Hepatocyte (in vitro differentiated cells): ENCODE data around the gene GTF3C1. TPM values are rescaled to one million over a fixed set of nuclear protein-coding genes. Genes with fewer than 3 reads are reported as not detected.

Experiments used
- DNase-seq: peaks from one replicate; pipeline ENCODE4 v3.0.0-alpha.2; 2016; ENCODE audit warnings: low spot score
- H2AFZ ChIP-seq: fragments of 200-600 bp; sonication (generic); 2 replicates; pipeline ENCODE4 v1.6.0; 2016; ENCODE audit warnings: antibody characterized with exemption, mild to moderate bottlenecking
- H3K27ac ChIP-seq: fragments of 200-600 bp; sonication (generic); 2 replicates; pipeline ENCODE4 v1.5.1; 2016; ENCODE audit warnings: mild to moderate bottlenecking
- H3K27me3 ChIP-seq: fragments of 200-600 bp; sonication (generic); 2 replicates; pipeline ENCODE4 v1.6.1; 2016
- H3K36me3 ChIP-seq: fragments of 200-600 bp; sonication (generic); replicated peaks from 2 replicates; pipeline ENCODE4 v1.5.1; 2016; ENCODE audit warnings: low read depth; ENCODE audit not compliant: insufficient read depth
- H3K4me1 ChIP-seq: fragments of 200-600 bp; sonication (generic); 2 replicates; pipeline ENCODE4 v1.5.1; 2016; ENCODE audit warnings: mild to moderate bottlenecking, moderate library complexity; ENCODE audit not compliant: insufficient read depth
- H3K4me2 ChIP-seq: fragments of 200-600 bp; sonication (generic); 2 replicates; pipeline ENCODE4 v1.6.0; 2016
- H3K4me3 ChIP-seq: fragments of 200-600 bp; sonication (generic); 2 replicates; pipeline ENCODE4 v1.5.1; 2016; ENCODE audit warnings: mild to moderate bottlenecking
- H3K79me2 ChIP-seq: fragments of 200-600 bp; sonication (generic); 2 replicates; pipeline ENCODE4 v1.6.0; 2017; ENCODE audit warnings: mild to moderate bottlenecking
- H3K9me2 ChIP-seq: fragments of 200-600 bp; sonication (generic); replicated peaks from 2 replicates; pipeline ENCODE4 v1.6.0; 2017; ENCODE audit warnings: mild to moderate bottlenecking; ENCODE audit not compliant: insufficient read depth
- H3K9me3 ChIP-seq: fragments of 200-600 bp; sonication (generic); 2 replicates; pipeline ENCODE4 v1.5.1; 2016; ENCODE audit warnings: low read depth, mild to moderate bottlenecking
- H4K20me1 ChIP-seq: fragments of 200-600 bp; sonication (generic); 2 replicates; pipeline ENCODE4 v1.6.0; 2016; ENCODE audit warnings: mild to moderate bottlenecking; ENCODE audit not compliant: insufficient read depth, poor library complexity, severe bottlenecking
- EZH2 ChIP-seq: fragments of 200-600 bp; sonication (generic); IDR thresholded peaks from 2 replicates; pipeline ENCODE4 v1.6.1; 2016; ENCODE audit warnings: antibody characterized with exemption, mild to moderate bottlenecking, borderline replicate concordance
- EZH2phosphoT487 ChIP-seq: fragments of 200-600 bp; sonication (generic); IDR thresholded peaks from one replicate; pipeline ENCODE4 v1.6.1; 2018; ENCODE audit warnings: antibody characterized with exemption, mild to moderate bottlenecking, low read depth, moderate library complexity; ENCODE audit not compliant: unreplicated experiment, severe bottlenecking
- WGBS: methylation state at CpG from one replicate; pipeline ENCODE4 v1.1.6; 2016; ENCODE audit warnings: low lambda C conversion rate; ENCODE audit errors: missing lambda C conversion rate; 5-methylcytosine and 5-hydroxymethylcytosine counted together
- polyA plus RNA-seq: library from polyadenylated mRNA; unstranded; fragments of >200 nt; fragmentation: Nextera tagmentation; extraction: Ambion mirVana; gene quantifications from 2 replicates; pipeline ENCODE4 v1.2.1, GENCODE V29; 2016
- total RNA-seq: library from RNA; depleted of rRNA; stranded (reverse); fragments of >200 nt; gene quantifications from 2 replicates; pipeline ENCODE4 v1.2.3, GENCODE V29; 2014
- TF ChIP-seq, protein P1 (sequence below): fragments of 200-600 bp; sonication (generic); IDR thresholded peaks from 2 replicates; pipeline ENCODE4 v1.5.1; 2016; ENCODE audit warnings: antibody characterized with exemption, mild to moderate bottlenecking; ENCODE audit not compliant: poor library complexity

The GTF3C1 gene
- total and polyA plus RNA-seq, 2 experiments from 2014 or later, result 41.5 to 59.6 TPM

- H2AFZ ChIP-seq, result no peak overlapping the region
- no peaks in the 10 kb centered on the region for H3K9me3 ChIP-seq
- 78% methylated on average over 5 of the region's 5 CpGs for WGBS
- no peaks in the 10 kb centered on the region for H3K9me2 ChIP-seq
- TF ChIP-seq EZH2phosphoT487, result no peak
- TF ChIP-seq, protein P1, sequence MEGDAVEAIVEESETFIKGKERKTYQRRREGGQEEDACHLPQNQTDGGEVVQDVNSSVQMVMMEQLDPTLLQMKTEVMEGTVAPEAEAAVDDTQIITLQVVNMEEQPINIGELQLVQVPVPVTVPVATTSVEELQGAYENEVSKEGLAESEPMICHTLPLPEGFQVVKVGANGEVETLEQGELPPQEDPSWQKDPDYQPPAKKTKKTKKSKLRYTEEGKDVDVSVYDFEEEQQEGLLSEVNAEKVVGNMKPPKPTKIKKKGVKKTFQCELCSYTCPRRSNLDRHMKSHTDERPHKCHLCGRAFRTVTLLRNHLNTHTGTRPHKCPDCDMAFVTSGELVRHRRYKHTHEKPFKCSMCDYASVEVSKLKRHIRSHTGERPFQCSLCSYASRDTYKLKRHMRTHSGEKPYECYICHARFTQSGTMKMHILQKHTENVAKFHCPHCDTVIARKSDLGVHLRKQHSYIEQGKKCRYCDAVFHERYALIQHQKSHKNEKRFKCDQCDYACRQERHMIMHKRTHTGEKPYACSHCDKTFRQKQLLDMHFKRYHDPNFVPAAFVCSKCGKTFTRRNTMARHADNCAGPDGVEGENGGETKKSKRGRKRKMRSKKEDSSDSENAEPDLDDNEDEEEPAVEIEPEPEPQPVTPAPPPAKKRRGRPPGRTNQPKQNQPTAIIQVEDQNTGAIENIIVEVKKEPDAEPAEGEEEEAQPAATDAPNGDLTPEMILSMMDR, result no peak
- TF ChIP-seq EZH2, result no peak
- H3K27me3 ChIP-seq, result no peaks in the 10 kb centered on the region
- no peaks in the 10 kb centered on the region for H3K4me1 ChIP-seq
- no peaks in the 10 kb centered on the region for H4K20me1 ChIP-seq
- H3K4me3 ChIP-seq, result no peak overlapping the region
- DNase-seq, result no peak
- H3K4me2 ChIP-seq, result no peak overlapping the region
- no peaks in the 10 kb centered on the region for H3K79me2 ChIP-seq
- no peaks in the 10 kb centered on the region for H3K36me3 ChIP-seq
- H3K27ac ChIP-seq, result no peak overlapping the region
Observed at GRCh38 chr16:27564224-27564623, 14.5 kb upstream of the GTF3C1 start.

- H3K4me3 ChIP-seq, result no peak overlapping the region
- no peaks in the 10 kb centered on the region for H3K36me3 ChIP-seq
- H3K27ac ChIP-seq, result no peak overlapping the region
- H3K27me3 ChIP-seq, result no peaks in the 10 kb centered on the region
- H2AFZ ChIP-seq, result no peak overlapping the region
- H3K9me2 ChIP-seq, result no peaks in the 10 kb centered on the region
- no peaks in the 10 kb centered on the region for H4K20me1 ChIP-seq
- no peaks in the 10 kb centered on the region for H3K9me3 ChIP-seq
- 94% methylated on average over 8 of the region's 8 CpGs for WGBS
- H3K4me1 ChIP-seq, result no peaks in the 10 kb centered on the region
- no peak overlapping the region for H3K4me2 ChIP-seq
- no peak for DNase-seq
- TF ChIP-seq EZH2phosphoT487 (no peak), EZH2 (no peak)
- TF ChIP-seq, protein P1, result no peak
- H3K79me2 ChIP-seq, result peaks cover 2% of the 10 kb centered on the region
Observed at GRCh38 chr16:27561216-27561615, 11.5 kb upstream of the GTF3C1 start.

GRCh38 chr16:27558932-27559331, 9.2 kb upstream of the GTF3C1 start:
- Histone ChIP-seq H3K79me2 (peaks cover 6% of the 10 kb centered on the region), H3K27me3 (no peaks in the 10 kb centered on the region), H3K4me2 (no peak overlapping the region), H4K20me1 (no peaks in the 10 kb centered on the region), H3K4me3 (no peak overlapping the region), H2AFZ (no peak overlapping the region), H3K27ac (no peak overlapping the region), H3K36me3 (no peaks in the 10 kb centered on the region), H3K9me2 (no peaks in the 10 kb centered on the region), H3K9me3 (no peaks in the 10 kb centered on the region), H3K4me1 (no peaks in the 10 kb centered on the region)
- WGBS, result 79% methylated on average over 1 of the region's 1 CpG
- no peak for TF ChIP-seq EZH2phosphoT487
- TF ChIP-seq, protein P1, result no peak
- TF ChIP-seq EZH2, result no peak
- no peak for DNase-seq

DNA sequence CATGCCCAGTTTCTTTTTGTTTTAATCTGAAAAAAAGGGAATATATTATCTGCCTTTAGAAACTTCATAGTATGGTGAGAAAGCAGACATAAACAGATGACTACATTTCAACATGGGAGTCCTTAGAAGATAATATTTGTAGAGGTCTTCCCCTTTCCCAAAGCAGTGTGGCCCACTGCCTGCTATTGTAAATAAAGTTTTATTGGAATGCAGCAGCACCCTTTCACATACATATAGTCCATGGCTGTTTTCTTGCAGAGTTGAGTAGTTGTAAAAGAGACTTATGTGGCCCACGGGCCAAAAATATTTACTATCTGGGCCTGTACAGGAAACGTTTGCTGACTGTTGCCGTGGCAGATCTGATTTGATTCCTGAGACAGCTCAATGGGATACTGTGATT, 8.7 kb upstream of the GTF3C1 start:
- H3K36me3 ChIP-seq, result no peaks in the 10 kb centered on the region
- TF ChIP-seq, protein P1, result no peak
- TF ChIP-seq EZH2phosphoT487, result no peak
- WGBS, result 74% methylated on average over 3 of the region's 3 CpGs

More for the DNA sequence above, 8.7 kb upstream of the GTF3C1 start:
- no peaks in the 10 kb centered on the region for H3K4me1 ChIP-seq
- peaks cover 6% of the 10 kb centered on the region for H3K79me2 ChIP-seq
- H3K27ac ChIP-seq, result no peak overlapping the region
- H3K9me2 ChIP-seq, result no peaks in the 10 kb centered on the region
- no peak for DNase-seq
- H3K27me3 ChIP-seq, result no peaks in the 10 kb centered on the region
- H3K4me2 ChIP-seq, result no peak overlapping the region
- H4K20me1 ChIP-seq, result no peaks in the 10 kb centered on the region
- H3K4me3 ChIP-seq, result no peak overlapping the region
- H2AFZ ChIP-seq, result no peak overlapping the region
- no peaks in the 10 kb centered on the region for H3K9me3 ChIP-seq
